H9 (cell line): ENCODE results near the gene TPPP3. TPM values are rescaled to one million over a fixed set of nuclear protein-coding genes. Genes with fewer than 3 reads are reported as not detected.

Experiments used
- DNase-seq: peaks from one replicate; pipeline ENCODE4 v3.0.0-alpha.2; 2017
- H2AFZ ChIP-seq: one replicate; pipeline ENCODE4 v1.6.1; 2013; ENCODE audit warnings: mild to moderate bottlenecking, low read length, control low read depth, moderate library complexity
- H2AK5ac ChIP-seq: 2 replicates; pipeline ENCODE4 v1.6.1; 2013; ENCODE audit warnings: low read length, control low read depth, mixed read lengths; ENCODE audit not compliant: insufficient read length
- H2BK120ac ChIP-seq: one replicate; pipeline ENCODE4 v1.6.1; 2013; ENCODE audit warnings: low read depth, mild to moderate bottlenecking, low read length, control low read depth, inconsistent platforms; ENCODE audit not compliant: poor library complexity, severe bottlenecking
- H2BK12ac ChIP-seq: 2 replicates; pipeline ENCODE4 v1.6.1; 2013; ENCODE audit warnings: low read length, control low read depth, mixed read lengths, low read depth; ENCODE audit not compliant: insufficient read length
- H2BK15ac ChIP-seq: 2 replicates; pipeline ENCODE4 v1.6.1; 2013; ENCODE audit warnings: low read depth, low read length, control low read depth
- H2BK20ac ChIP-seq: one replicate; pipeline ENCODE4 v1.6.1; 2013; ENCODE audit warnings: low read depth, mild to moderate bottlenecking, low read length, control low read depth, inconsistent platforms; ENCODE audit not compliant: poor library complexity, severe bottlenecking
- H2BK5ac ChIP-seq: 2 replicates; pipeline ENCODE4 v1.6.1; 2013; ENCODE audit warnings: low read length, control low read depth, mixed read lengths; ENCODE audit not compliant: insufficient read length
- H3K14ac ChIP-seq: 2 replicates; pipeline ENCODE4 v1.6.1; 2013; ENCODE audit warnings: low read length, control low read depth; ENCODE audit not compliant: insufficient read depth
- H3K18ac ChIP-seq: 2 replicates; pipeline ENCODE4 v1.6.1; 2013; ENCODE audit warnings: low read depth, mild to moderate bottlenecking, mixed read lengths, low read length, control low read depth; ENCODE audit not compliant: insufficient read length
- H3K23ac ChIP-seq: 2 replicates; pipeline ENCODE4 v1.6.1; 2013; ENCODE audit warnings: low read length, control low read depth, mixed read lengths, low read depth; ENCODE audit not compliant: insufficient read length
- H3K23me2 ChIP-seq: 2 replicates; pipeline ENCODE4 v1.6.1; 2013; ENCODE audit warnings: low read depth, mild to moderate bottlenecking, mixed read lengths, low read length, control low read depth; ENCODE audit not compliant: insufficient read length, poor library complexity, severe bottlenecking
- H3K27ac ChIP-seq: 2 replicates; pipeline ENCODE4 v1.5.1; 2013; ENCODE audit warnings: low read length, control low read depth, mixed read lengths, low read depth; ENCODE audit not compliant: insufficient read length
- H3K27me3 ChIP-seq: 2 replicates; pipeline ENCODE4 v1.6.1; 2013; ENCODE audit warnings: low read length, control low read depth, inconsistent platforms; ENCODE audit not compliant: insufficient read depth
- H3K4ac ChIP-seq: 2 replicates; pipeline ENCODE4 v1.6.1; 2013; ENCODE audit warnings: low read depth, mild to moderate bottlenecking, control low read depth, inconsistent platforms, low read length, moderate library complexity
- H3K4me1 ChIP-seq: 2 replicates; pipeline ENCODE4 v1.6.1; 2013; ENCODE audit warnings: low read length, control low read depth, inconsistent platforms; ENCODE audit not compliant: insufficient read depth
- H3K4me2 ChIP-seq: 2 replicates; pipeline ENCODE4 v1.6.1; 2013; ENCODE audit warnings: low read length, control low read depth, mixed read lengths; ENCODE audit not compliant: insufficient read length, insufficient read depth
- H3K56ac ChIP-seq: 2 replicates; pipeline ENCODE4 v1.6.1; 2013; ENCODE audit warnings: low read depth, mild to moderate bottlenecking, mixed read lengths, low read length, control low read depth; ENCODE audit not compliant: insufficient read length
- H3K79me1 ChIP-seq: 2 replicates; pipeline ENCODE4 v1.6.1; 2013; ENCODE audit warnings: low read depth, mild to moderate bottlenecking, moderate library complexity, low read length, control low read depth, inconsistent platforms; ENCODE audit not compliant: insufficient read depth, poor library complexity, severe bottlenecking
- H3K79me2 ChIP-seq: 2 replicates; pipeline ENCODE4 v1.6.1; 2013; ENCODE audit warnings: low read length, control low read depth, inconsistent platforms; ENCODE audit not compliant: insufficient read depth
- H3K9ac ChIP-seq: 2 replicates; pipeline ENCODE4 v1.6.1; 2013; ENCODE audit warnings: low read length, control low read depth, mixed read lengths; ENCODE audit not compliant: insufficient read length; ENCODE audit errors: extremely low read depth
- H3K9me3 ChIP-seq: one replicate; pipeline ENCODE4 v1.6.1; 2013; ENCODE audit warnings: low read depth, low read length, inconsistent platforms; ENCODE audit not compliant: control insufficient read depth
- H3T11ph ChIP-seq: one replicate; pipeline ENCODE4 v1.6.1; 2013; ENCODE audit warnings: mild to moderate bottlenecking, low read length, control low read depth, inconsistent platforms
- H4K20me1 ChIP-seq: one replicate; pipeline ENCODE4 v1.6.1; 2013; ENCODE audit not compliant: control insufficient read depth, insufficient read length, insufficient read depth
- H4K5ac ChIP-seq: 2 replicates; pipeline ENCODE4 v1.6.1; 2013; ENCODE audit warnings: low read depth, mild to moderate bottlenecking, mixed read lengths, low read length, control low read depth; ENCODE audit not compliant: insufficient read length
- H4K8ac ChIP-seq: replicated peaks from 2 replicates; pipeline ENCODE4 v1.6.1; 2013; ENCODE audit warnings: low read length, control low read depth, mixed read lengths, low read depth; ENCODE audit not compliant: insufficient read length
- H4K91ac ChIP-seq: 2 replicates; pipeline ENCODE4 v1.6.1; 2013; ENCODE audit warnings: low read depth, mild to moderate bottlenecking, moderate library complexity, mixed read lengths, low read length, control low read depth; ENCODE audit not compliant: insufficient read length
- H3K27ac Mint-ChIP-seq, 3 experiments: 2 replicates in 2 of 3; 3 replicates in 1 of 3; pipeline ENCODE4 v1.8.0; 2020 to 2021; ENCODE audit warnings: mixed read lengths in 3 of 3, mild to moderate bottlenecking in 1 of 3, moderate library complexity in 1 of 3
- H3K27me3 Mint-ChIP-seq: 2 replicates; pipeline ENCODE4 v1.8.0; 2021; ENCODE audit warnings: low read depth, mild to moderate bottlenecking, moderate library complexity, mixed read lengths
- H3K36me3 Mint-ChIP-seq, 3 experiments: 2 replicates in 2 of 3; 3 replicates in 1 of 3; pipeline ENCODE4 v1.8.0; 2020 to 2021; ENCODE audit warnings: low read depth in 3 of 3, mixed read lengths in 3 of 3; ENCODE audit not compliant: insufficient read depth in 1 of 3
- H3K4me1 Mint-ChIP-seq, 2 experiments: 2 replicates each; pipeline ENCODE4 v1.8.0; 2020; ENCODE audit warnings: mixed read lengths in 2 of 2
- H3K4me3 Mint-ChIP-seq, 2 experiments: 2 replicates in 1 of 2; 3 replicates in 1 of 2; pipeline ENCODE4 v1.8.0; 2020 to 2021; ENCODE audit warnings: mild to moderate bottlenecking in 2 of 2, mixed read lengths in 2 of 2, moderate library complexity in 1 of 2
- H3K9me3 Mint-ChIP-seq, 2 experiments: 2 replicates in 1 of 2; 3 replicates in 1 of 2; pipeline ENCODE4 v1.8.0; 2020; ENCODE audit warnings: mild to moderate bottlenecking in 2 of 2, mixed read lengths in 2 of 2, moderate library complexity in 1 of 2
- CTCF ChIP-seq: fragments of 200-600 bp; sonication (generic); conservative IDR thresholded peaks from 3 replicates; pipeline ENCODE4 v1.8.0; 2021; ENCODE audit warnings: antibody characterized with exemption, mild to moderate bottlenecking
- WGBS: extraction: QIAGEN DNeasy Blood & Tissue Kit; methylation state at CpG from one replicate; pipeline ENCODE4 v1.1.7; 2013; ENCODE audit warnings: missing lambda C conversion rate, low lambda C conversion rate, mixed read lengths; ENCODE audit not compliant: insufficient read length; ENCODE audit errors: extremely low coverage; 5-methylcytosine and 5-hydroxymethylcytosine counted together
- total RNA-seq: library from RNA; stranded (reverse); gene quantifications from 2 replicates; pipeline ENCODE4 v1.2.1, GENCODE V29; 2021

TPPP3 gene
- total RNA-seq, 1 experiment from 2014 or later, result 0.79 TPM

- H3K23me2 ChIP-seq, result no peaks in the 10 kb centered on the region
- H2AK5ac ChIP-seq, result no peak overlapping the region
- H3K27me3 Mint-ChIP-seq, result peaks cover 46% of the 10 kb centered on the region
- H3K9ac ChIP-seq, result no peak overlapping the region
- no peak overlapping the region for H2AFZ ChIP-seq
- H3K4me2 ChIP-seq, result no peak overlapping the region
- no peaks in the 10 kb centered on the region for H3K9me3 ChIP-seq
- H3K4me3 Mint-ChIP-seq, result no peak overlapping the region
- no peak overlapping the region for H4K5ac ChIP-seq
- no peaks in the 10 kb centered on the region for H3K4me1 ChIP-seq
- H3K79me1 ChIP-seq, result no peaks in the 10 kb centered on the region
- no peak overlapping the region; the same call in 1 of the 2 replicates for H3K14ac ChIP-seq
- H3K4me1 Mint-ChIP-seq, result no peaks in the 10 kb centered on the region
- no peak overlapping the region for H3K56ac ChIP-seq
- no peak overlapping the region for H3K23ac ChIP-seq
- no peak overlapping the region for H2BK12ac ChIP-seq
- no peak overlapping the region for H2BK120ac ChIP-seq
- no peaks in the 10 kb centered on the region for H3K79me2 ChIP-seq
- DNase-seq, result no peak
- no peak overlapping the region for H3K27ac Mint-ChIP-seq
- H3T11ph ChIP-seq, result no peak overlapping the region
- no peak overlapping the region for H3K18ac ChIP-seq
- no peak overlapping the region for H2BK5ac ChIP-seq
- H4K20me1 ChIP-seq, result no peaks in the 10 kb centered on the region
- no peak overlapping the region for H4K91ac ChIP-seq
- no peaks in the 10 kb centered on the region for H3K9me3 Mint-ChIP-seq
- TF ChIP-seq CTCF, result no peak
- no peak overlapping the region for H2BK15ac ChIP-seq
- no peaks in the 10 kb centered on the region for H3K36me3 Mint-ChIP-seq
- H3K27me3 ChIP-seq, result no peaks in the 10 kb centered on the region
- no CpG with 5 or more reads among the region's 4 CpGs for WGBS
- H4K8ac ChIP-seq, result no peak overlapping the region
- no peak overlapping the region for H3K4ac ChIP-seq
- H3K27ac ChIP-seq, result no peak overlapping the region
- H2BK20ac ChIP-seq, result no peak overlapping the region
Measured at GRCh38 chr16:67357561-67357960, 35.7 kb downstream of the TPPP3 start.
